ENCODE measurements around the gene FADS2.
A peak's percentile ranks its signal among the peaks of the same experiment; 100 is the strongest.

Gene FADS2

DNA sequence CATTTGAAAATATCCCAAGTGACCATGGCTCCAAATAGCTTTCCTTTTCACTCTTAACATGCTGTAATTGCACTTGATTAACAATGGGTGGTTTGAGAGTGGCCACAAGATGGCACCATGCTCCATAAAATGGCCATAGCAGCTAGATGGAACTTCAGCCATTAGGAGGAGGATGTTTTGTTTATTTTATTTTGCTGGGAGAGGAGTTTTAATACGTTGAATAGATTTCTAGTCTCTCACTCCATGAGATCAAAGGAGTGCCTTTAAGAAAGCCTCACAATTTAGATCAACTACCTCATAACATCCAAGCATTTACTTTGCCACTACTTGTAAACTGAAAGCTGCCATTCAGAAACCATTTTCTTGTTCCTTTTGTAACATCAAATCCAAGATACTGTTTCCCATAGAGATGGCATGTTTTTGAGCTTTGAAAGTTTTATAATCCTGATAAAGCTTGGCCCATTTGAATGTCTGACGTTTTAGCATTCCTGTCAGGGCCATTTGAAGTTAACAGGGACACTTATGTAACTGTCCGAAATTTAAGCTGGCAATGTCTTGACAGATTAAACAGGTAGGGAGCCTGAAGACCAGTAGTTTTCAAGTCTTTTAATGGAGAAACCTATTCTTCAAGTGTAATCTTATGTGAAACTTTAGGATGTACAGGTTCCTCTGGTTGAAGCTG lies 30.7 kb upstream of the FADS2 start:
- TF ChIP-seq, protein P1, sequence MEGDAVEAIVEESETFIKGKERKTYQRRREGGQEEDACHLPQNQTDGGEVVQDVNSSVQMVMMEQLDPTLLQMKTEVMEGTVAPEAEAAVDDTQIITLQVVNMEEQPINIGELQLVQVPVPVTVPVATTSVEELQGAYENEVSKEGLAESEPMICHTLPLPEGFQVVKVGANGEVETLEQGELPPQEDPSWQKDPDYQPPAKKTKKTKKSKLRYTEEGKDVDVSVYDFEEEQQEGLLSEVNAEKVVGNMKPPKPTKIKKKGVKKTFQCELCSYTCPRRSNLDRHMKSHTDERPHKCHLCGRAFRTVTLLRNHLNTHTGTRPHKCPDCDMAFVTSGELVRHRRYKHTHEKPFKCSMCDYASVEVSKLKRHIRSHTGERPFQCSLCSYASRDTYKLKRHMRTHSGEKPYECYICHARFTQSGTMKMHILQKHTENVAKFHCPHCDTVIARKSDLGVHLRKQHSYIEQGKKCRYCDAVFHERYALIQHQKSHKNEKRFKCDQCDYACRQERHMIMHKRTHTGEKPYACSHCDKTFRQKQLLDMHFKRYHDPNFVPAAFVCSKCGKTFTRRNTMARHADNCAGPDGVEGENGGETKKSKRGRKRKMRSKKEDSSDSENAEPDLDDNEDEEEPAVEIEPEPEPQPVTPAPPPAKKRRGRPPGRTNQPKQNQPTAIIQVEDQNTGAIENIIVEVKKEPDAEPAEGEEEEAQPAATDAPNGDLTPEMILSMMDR (IDR thresholded peaks at IDR 0.05; ENCODE audit: low read depth, low read length): peak; percentile 76
- peak; percentile 67 for DNase-seq (ENCODE audit: extremely low read depth, low read depth)

GRCh38 chr11:61799665-61800284 lies 28.3 kb upstream of the FADS2 start:
- no peak for DNase-seq (ENCODE audit: extremely low read depth, low read depth)
- TF ChIP-seq, protein P1 (IDR thresholded peaks at IDR 0.05; ENCODE audit: low read depth, low read length): no peak

DNA sequence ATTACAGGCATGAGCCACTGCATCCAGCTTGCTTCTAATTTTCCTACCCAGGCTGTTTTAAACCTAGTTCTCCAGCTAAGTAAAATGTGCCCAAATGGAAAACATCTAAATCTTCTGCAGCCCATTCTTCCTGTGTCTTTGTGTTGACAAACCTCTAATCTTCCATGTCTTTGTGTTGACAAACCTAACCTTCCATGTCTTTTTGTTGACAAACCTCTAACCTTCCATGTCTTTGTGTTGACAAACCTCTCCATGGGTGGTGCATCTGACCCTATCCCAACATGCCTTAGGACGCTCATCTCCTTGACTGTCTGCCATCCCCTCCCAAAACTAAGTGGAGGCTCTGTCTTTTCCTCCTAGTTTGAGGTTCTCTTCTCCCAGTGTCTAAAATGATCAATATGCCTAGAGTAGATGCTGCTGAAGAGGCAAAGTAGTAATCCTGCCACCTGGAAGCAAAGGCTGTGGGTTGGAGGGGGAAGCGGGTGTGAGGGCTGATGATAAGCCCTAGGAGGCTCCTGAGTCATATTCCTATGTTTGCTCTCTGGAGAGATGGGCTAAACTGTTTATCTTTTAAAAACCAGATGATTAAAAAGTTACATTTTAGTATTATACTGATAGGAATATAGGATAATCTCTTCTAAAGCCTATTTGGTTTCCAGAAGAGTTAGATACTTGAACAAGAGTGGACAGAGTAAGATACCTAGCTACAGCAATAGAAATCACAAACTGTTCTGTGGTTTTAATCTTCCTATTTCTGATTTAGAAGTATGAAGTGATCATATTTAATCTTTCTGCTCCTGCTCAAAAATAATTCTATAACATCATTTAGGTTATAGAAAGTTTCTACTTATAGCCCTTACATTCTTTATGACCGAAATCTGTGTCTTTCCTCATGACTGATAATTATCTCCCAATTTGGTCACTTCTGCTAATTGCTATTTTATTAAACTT lies 27.5 kb upstream of the FADS2 start:
- no peak for DNase-seq (ENCODE audit: extremely low read depth, low read depth)
- TF ChIP-seq, protein P1 (IDR thresholded peaks at IDR 0.05; ENCODE audit: low read depth, low read length): no peak

DNA sequence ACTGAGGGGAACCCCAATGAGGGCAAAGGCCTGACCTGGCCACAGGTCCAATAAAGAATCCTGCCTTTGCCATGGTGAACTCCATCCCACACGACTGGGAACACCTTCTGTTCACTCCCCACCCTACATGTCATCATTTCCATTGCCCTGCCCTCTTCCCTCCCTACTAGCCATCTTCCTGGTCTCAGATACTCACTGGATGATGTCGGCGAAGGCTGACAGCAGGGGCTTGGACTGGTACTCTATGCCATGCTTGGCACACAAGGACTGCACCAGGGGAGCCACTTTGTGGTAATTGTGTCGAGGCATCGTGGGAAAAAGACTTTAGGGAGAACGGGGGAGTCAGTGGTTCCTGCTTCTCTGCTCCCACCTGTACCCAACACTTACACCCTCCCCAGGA lies 25.5 kb upstream of the FADS2 start:
- TF ChIP-seq, protein P1 (IDR thresholded peaks at IDR 0.05; ENCODE audit: low read depth, low read length): no peak
- DNase-seq (ENCODE audit: extremely low read depth, low read depth): no peak

- no peak for DNase-seq (ENCODE audit: extremely low read depth, low read depth)
- TF ChIP-seq, protein P1 (IDR thresholded peaks at IDR 0.05; ENCODE audit: low read depth, low read length): no peak
These were observed 24.0 kb upstream of the FADS2 start for GRCh38 chr11:61803889-61804647.

GRCh38 chr11:61805146-61805545 lies 23.0 kb upstream of the FADS2 start:
- DNase-seq (ENCODE audit: extremely low read depth, low read depth): no peak
- TF ChIP-seq, protein P1 (IDR thresholded peaks at IDR 0.05; ENCODE audit: low read depth, low read length): no peak

Measured in AG09319 (cell line).